Measurements from ENCODE around the gene CSKMT.
"Not testable (repeated sequence)": the region's sequence is repeated elsewhere in the genome, so short reads cannot be mapped to it uniquely, and the experiment has no call there.

The CSKMT gene

GRCh38 chr11:62665075-62665598 is at the start of gene CSKMT, which contains the start of gene C11orf98:
Gene CSKMT (plus strand): TSS chr11:62665312. CDS start chr11:62665880, 568 bp downstream.
Gene C11orf98 (minus strand): TSS chr11:62665210. CDS start chr11:62665169, 41 bp downstream.
- H3K36me3 Mint-ChIP-seq: peaks cover 95% of the 10 kb centered on the region
- peak within 1 kb of the TSS; percentile 97 for H3K27ac Mint-ChIP-seq
- peak within 1 kb of the TSS; percentile 95 for H3K4me3 Mint-ChIP-seq
- ATAC-seq: peak; percentile 94
- H3K9me3 Mint-ChIP-seq: no peaks in the 10 kb centered on the region
- H3K4me1 Mint-ChIP-seq: peaks cover 38% of the 10 kb centered on the region
- DNase-seq (ENCODE audit: low spot score in 2 of 2): peak; percentile 97 to 99

- Mint-ChIP-seq H3K27ac (peak overlapping the region; percentile 86), H3K4me1 (peaks cover 39% of the 10 kb centered on the region), H3K9me3 (no peaks in the 10 kb centered on the region), H3K4me3 (no peak overlapping the region), H3K36me3 (peaks cover 80% of the 10 kb centered on the region)
- ATAC-seq (no peak), DNase-seq (ENCODE audit: low spot score in 2 of 2) (no peak)
These were observed 49.6 kb upstream of the CSKMT start for GRCh38 chr11:62615521-62615920.

- Mint-ChIP-seq H3K4me1 (peaks cover 35% of the 10 kb centered on the region), H3K36me3 (peaks cover 80% of the 10 kb centered on the region), H3K27ac (peak overlapping the region; percentile 86)
- ATAC-seq; DNase-seq (ENCODE audit: low spot score in 2 of 2); H3K9me3 Mint-ChIP-seq; H3K4me3 Mint-ChIP-seq: not testable (repeated sequence)
These were observed 48.2 kb upstream of the CSKMT start for GRCh38 chr11:62616957-62617356.

- ATAC-seq: no peak
- Mint-ChIP-seq H3K4me3 (peak overlapping the region; percentile 95), H3K36me3 (peaks cover 91% of the 10 kb centered on the region), H3K4me1 (peaks cover 20% of the 10 kb centered on the region), H3K27ac (peak overlapping the region; percentile 96), H3K9me3 (no peaks in the 10 kb centered on the region)
- no peak for DNase-seq (ENCODE audit: low spot score in 2 of 2)
These were observed 44.0 kb upstream of the CSKMT start for GRCh38 chr11:62621027-62621566.

- peak within 1 kb of the TSS; percentile 96 for H3K27ac Mint-ChIP-seq
- ATAC-seq: peak; percentile 95
- peak within 1 kb of the TSS; percentile 95 for H3K4me3 Mint-ChIP-seq
- H3K4me1 Mint-ChIP-seq: peaks cover 20% of the 10 kb centered on the region
- no peaks in the 10 kb centered on the region for H3K9me3 Mint-ChIP-seq
- peak; percentile 89 to 99 for DNase-seq (ENCODE audit: low spot score in 2 of 2)
- H3K36me3 Mint-ChIP-seq: peaks cover 92% of the 10 kb centered on the region
These were observed 43.3 kb upstream of the CSKMT start, which contains the start of gene B3GAT3 for GRCh38 chr11:62621567-62622470. Gene B3GAT3 (minus strand): TSS chr11:62621986. CDS start chr11:62621947, 39 bp downstream.

GRCh38 chr11:62622476-62623089 is 42.5 kb upstream of the CSKMT start:
- Mint-ChIP-seq H3K4me3 (peak overlapping the region; percentile 95), H3K4me1 (peaks cover 20% of the 10 kb centered on the region), H3K27ac (peak overlapping the region; percentile 96), H3K36me3 (peaks cover 93% of the 10 kb centered on the region), H3K9me3 (no peaks in the 10 kb centered on the region)
- ATAC-seq (no peak), DNase-seq (ENCODE audit: low spot score in 2 of 2) (no peak)

GRCh38 chr11:62627713-62628112 is 37.4 kb upstream of the CSKMT start:
- peaks cover 93% of the 10 kb centered on the region for H3K36me3 Mint-ChIP-seq
- DNase-seq (ENCODE audit: low spot score in 2 of 2): no peak
- no peak overlapping the region for H3K27ac Mint-ChIP-seq
- H3K4me1 Mint-ChIP-seq: no peaks in the 10 kb centered on the region
- ATAC-seq: no peak
- no peak overlapping the region for H3K4me3 Mint-ChIP-seq
- no peaks in the 10 kb centered on the region for H3K9me3 Mint-ChIP-seq

GRCh38 chr11:62632492-62632891 is 32.6 kb upstream of the CSKMT start:
- peak overlapping the region; percentile 56 for H3K27ac Mint-ChIP-seq
- no peaks in the 10 kb centered on the region for H3K4me1 Mint-ChIP-seq
- peaks cover 100% of the 10 kb centered on the region for H3K36me3 Mint-ChIP-seq
- no peaks in the 10 kb centered on the region for H3K9me3 Mint-ChIP-seq
- ATAC-seq (no peak), DNase-seq (ENCODE audit: low spot score in 2 of 2) (no peak)
- H3K4me3 Mint-ChIP-seq: no peak overlapping the region

GRCh38 chr11:62644220-62644619 is 20.9 kb upstream of the CSKMT start:
- Mint-ChIP-seq H3K4me3 (peak overlapping the region; percentile 96), H3K9me3 (no peaks in the 10 kb centered on the region), H3K36me3 (peaks cover 84% of the 10 kb centered on the region), H3K27ac (no peak overlapping the region), H3K4me1 (peaks cover 37% of the 10 kb centered on the region)
- DNase-seq (ENCODE audit: low spot score in 2 of 2) (no peak), ATAC-seq (no peak)

- H3K4me1 Mint-ChIP-seq: peaks cover 29% of the 10 kb centered on the region
- DNase-seq (ENCODE audit: low spot score in 2 of 2) (no peak), ATAC-seq (no peak)
- peaks cover 86% of the 10 kb centered on the region for H3K36me3 Mint-ChIP-seq
- no peaks in the 10 kb centered on the region for H3K9me3 Mint-ChIP-seq
- peak overlapping the region; percentile 95 for H3K27ac Mint-ChIP-seq
- peak overlapping the region; percentile 96 for H3K4me3 Mint-ChIP-seq
These were observed 19.5 kb upstream of the CSKMT start for GRCh38 chr11:62645671-62645945.

- ATAC-seq: peak; percentile 99
- peaks cover 23% of the 10 kb centered on the region for H3K4me1 Mint-ChIP-seq
- no peaks in the 10 kb centered on the region for H3K9me3 Mint-ChIP-seq
- peaks cover 80% of the 10 kb centered on the region for H3K36me3 Mint-ChIP-seq
- peak within 1 kb of the TSS; percentile 96 for H3K4me3 Mint-ChIP-seq
- peak within 1 kb of the TSS; percentile 95 for H3K27ac Mint-ChIP-seq
- DNase-seq (ENCODE audit: low spot score in 2 of 2): peak; percentile 90 to 98
These were observed 18.9 kb upstream of the CSKMT start, which contains the start of gene GANAB for GRCh38 chr11:62645946-62646824. Gene GANAB (minus strand): TSS chr11:62646613. CDS start chr11:62646599, 14 bp downstream.

- H3K4me3 Mint-ChIP-seq: peak overlapping the region; percentile 96
- peak overlapping the region; percentile 95 for H3K27ac Mint-ChIP-seq
- peaks cover 19% of the 10 kb centered on the region for H3K4me1 Mint-ChIP-seq
- ATAC-seq (no peak), DNase-seq (ENCODE audit: low spot score in 2 of 2) (no peak)
- no peaks in the 10 kb centered on the region for H3K9me3 Mint-ChIP-seq
- H3K36me3 Mint-ChIP-seq: peaks cover 77% of the 10 kb centered on the region
These were observed 18.1 kb upstream of the CSKMT start for GRCh38 chr11:62646825-62647608.

GRCh38 chr11:62647609-62648005 is 17.5 kb upstream of the CSKMT start:
- DNase-seq (ENCODE audit: low spot score in 2 of 2): no peak
- peaks cover 73% of the 10 kb centered on the region for H3K36me3 Mint-ChIP-seq
- H3K9me3 Mint-ChIP-seq: no peaks in the 10 kb centered on the region
- no peak overlapping the region for H3K27ac Mint-ChIP-seq
- H3K4me1 Mint-ChIP-seq: peaks cover 25% of the 10 kb centered on the region
- H3K4me3 Mint-ChIP-seq: no peak overlapping the region
- no peak for ATAC-seq

All from stimulated activated effector memory CD8-positive, alpha-beta T cell treated with anti-CD3 and anti-CD28 coated beads, Interleukin-12 subunit alpha, Interleukin-12 subunit beta, amount 100 ng/mL, for 72 hours (primary cell).